Coronary artery (tissue), 2 donors: ENCODE data around the gene SPARCL1.

Source experiments
- DNase-seq: peaks from one replicate; pipeline ENCODE4 v3.0.0-alpha.2; 2017; ENCODE audit warnings: low spot score
- H3K27ac ChIP-seq, 2 donors: fragments of 200-600 bp; sonication (generic); one replicate each; pipeline ENCODE4 v1.5.1; 2016 to 2019
- H3K4me3 ChIP-seq: fragments of 200-600 bp; sonication (generic); 2 replicates; pipeline ENCODE4 v1.5.1; 2016; ENCODE audit warnings: mild to moderate bottlenecking, moderate library complexity
- TF ChIP-seq, protein P1 (sequence below): fragments of 200-600 bp; sonication (generic); IDR thresholded peaks from one replicate; pipeline ENCODE4 v1.5.1; 2019; ENCODE audit warnings: antibody characterized with exemption

Gene SPARCL1

DNA sequence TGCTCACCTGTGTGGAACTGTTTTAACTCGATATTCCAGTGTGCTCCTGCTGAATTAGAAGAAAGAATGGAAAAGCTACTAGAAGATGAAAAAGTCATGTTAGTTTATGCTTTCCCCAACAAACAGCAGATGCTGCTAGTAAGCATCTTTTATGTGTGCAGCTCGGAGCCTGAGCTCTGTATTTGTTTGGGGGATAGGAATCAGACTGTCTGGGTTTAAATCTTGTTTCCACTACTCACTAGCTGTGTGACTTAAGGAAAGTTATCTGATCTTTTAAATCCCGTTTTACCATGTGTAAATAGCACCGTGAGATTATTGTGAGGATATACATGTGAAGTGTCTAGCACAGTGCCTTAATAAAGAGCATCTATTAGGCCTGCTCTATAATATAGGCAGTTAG lies 24.0 kb upstream of the SPARCL1 start:
- Histone ChIP-seq H3K27ac (no peak overlapping the region), H3K4me3 (no peak overlapping the region)
- TF ChIP-seq, protein P1, sequence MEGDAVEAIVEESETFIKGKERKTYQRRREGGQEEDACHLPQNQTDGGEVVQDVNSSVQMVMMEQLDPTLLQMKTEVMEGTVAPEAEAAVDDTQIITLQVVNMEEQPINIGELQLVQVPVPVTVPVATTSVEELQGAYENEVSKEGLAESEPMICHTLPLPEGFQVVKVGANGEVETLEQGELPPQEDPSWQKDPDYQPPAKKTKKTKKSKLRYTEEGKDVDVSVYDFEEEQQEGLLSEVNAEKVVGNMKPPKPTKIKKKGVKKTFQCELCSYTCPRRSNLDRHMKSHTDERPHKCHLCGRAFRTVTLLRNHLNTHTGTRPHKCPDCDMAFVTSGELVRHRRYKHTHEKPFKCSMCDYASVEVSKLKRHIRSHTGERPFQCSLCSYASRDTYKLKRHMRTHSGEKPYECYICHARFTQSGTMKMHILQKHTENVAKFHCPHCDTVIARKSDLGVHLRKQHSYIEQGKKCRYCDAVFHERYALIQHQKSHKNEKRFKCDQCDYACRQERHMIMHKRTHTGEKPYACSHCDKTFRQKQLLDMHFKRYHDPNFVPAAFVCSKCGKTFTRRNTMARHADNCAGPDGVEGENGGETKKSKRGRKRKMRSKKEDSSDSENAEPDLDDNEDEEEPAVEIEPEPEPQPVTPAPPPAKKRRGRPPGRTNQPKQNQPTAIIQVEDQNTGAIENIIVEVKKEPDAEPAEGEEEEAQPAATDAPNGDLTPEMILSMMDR = no peak
- DNase-seq = no peak

DNA sequence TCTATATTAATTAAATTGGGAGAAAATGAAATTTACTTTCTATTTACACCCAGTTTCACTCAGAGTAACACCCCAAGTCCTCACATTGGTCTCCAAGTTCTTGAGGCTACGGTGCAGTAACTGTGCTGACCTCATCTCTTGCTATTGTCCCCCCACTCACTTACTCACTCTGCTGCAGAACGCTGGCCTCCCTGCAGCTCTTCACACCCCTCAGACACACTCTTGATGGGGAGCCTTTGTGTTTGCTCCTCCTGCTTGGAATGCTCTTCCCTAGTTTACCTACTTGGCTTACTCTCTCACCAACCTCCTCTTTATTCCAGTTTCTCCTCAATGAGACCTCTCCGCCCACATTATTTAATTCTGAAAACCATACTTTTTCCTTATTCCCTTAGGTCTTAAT lies 22.2 kb upstream of the SPARCL1 start:
- DNase-seq = no peak
- H3K4me3 ChIP-seq = no peak overlapping the region
- TF ChIP-seq, protein P1 = no peak
- H3K27ac ChIP-seq = no peak overlapping the region

- Histone ChIP-seq H3K4me3 (no peak overlapping the region), H3K27ac (no peak overlapping the region)
- TF ChIP-seq, protein P1 = no peak
- DNase-seq = no peak
These were observed 18.0 kb upstream of the SPARCL1 start for GRCh38 chr4:87547016-87547708.

GRCh38 chr4:87545052-87545451 lies 15.9 kb upstream of the SPARCL1 start:
- H3K4me3 ChIP-seq = no peak overlapping the region
- TF ChIP-seq, protein P1 = no peak
- no peak for DNase-seq

GRCh38 chr4:87543835-87544461 lies 14.8 kb upstream of the SPARCL1 start:
- DNase-seq = no peak
- Histone ChIP-seq H3K4me3 (no peak overlapping the region), H3K27ac (peak overlapping the region in 1 of 2 donors; percentile 8)
- TF ChIP-seq, protein P1 = peak; percentile 42

More at GRCh38 chr4:87545052-87545451, 15.9 kb upstream of the SPARCL1 start:
- no peak overlapping the region for H3K27ac ChIP-seq

DNA sequence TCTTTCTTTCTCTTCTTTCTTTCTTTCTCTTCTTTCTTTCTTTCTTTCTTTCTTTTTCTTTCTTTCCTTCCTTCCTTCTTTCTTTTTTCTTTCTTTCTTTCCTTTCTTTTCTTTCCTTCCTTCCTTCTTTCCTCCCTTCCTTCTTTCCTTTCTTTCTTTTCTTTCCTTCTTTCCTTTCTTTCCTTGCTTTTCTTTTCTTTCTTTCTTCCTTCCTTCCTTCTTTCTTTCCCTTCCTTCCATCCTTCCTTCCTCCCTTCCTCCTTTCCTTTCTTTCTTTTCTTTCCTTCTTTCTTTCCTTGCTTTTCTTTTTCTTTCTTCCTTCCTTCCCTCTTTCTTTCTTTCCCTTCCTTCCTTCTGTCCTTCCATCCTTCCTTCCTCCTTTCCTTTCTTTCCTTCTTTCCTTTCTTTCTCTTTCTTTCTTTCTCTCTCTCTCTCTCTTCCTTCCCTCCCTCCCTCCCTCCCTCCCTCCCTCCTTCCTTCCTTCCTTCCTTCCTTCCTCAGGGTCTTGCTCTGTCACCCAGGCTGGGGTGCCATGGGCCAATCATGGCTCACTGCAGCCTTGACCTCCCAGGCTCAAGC lies 13.6 kb upstream of the SPARCL1 start:
- H3K27ac ChIP-seq = peak overlapping the region in 1 of 2 donors; percentile 32
- no peak overlapping the region for H3K4me3 ChIP-seq
- DNase-seq = no peak
- TF ChIP-seq, protein P1 = no peak
